HUES64 (cell line): ENCODE results near the gene GPR180.
"Not testable (repeated sequence)": the region's sequence is repeated elsewhere in the genome, so short reads cannot be mapped to it uniquely, and the experiment has no call there.

Experiments
- H3K27ac ChIP-seq: 2 replicates; pipeline ENCODE4 v1.7.0; 2013; ENCODE audit warnings: low read depth, low read length, inconsistent platforms
- H3K27me3 ChIP-seq: 2 replicates; pipeline ENCODE4 v1.6.1; 2013; ENCODE audit warnings: mild to moderate bottlenecking, low read length; ENCODE audit not compliant: insufficient read depth
- H3K36me3 ChIP-seq: 2 replicates; pipeline ENCODE4 v1.6.1; 2013; ENCODE audit warnings: mild to moderate bottlenecking, low read length; ENCODE audit not compliant: insufficient read depth
- H3K4me1 ChIP-seq: 2 replicates; pipeline ENCODE4 v1.6.1; 2013; ENCODE audit warnings: mild to moderate bottlenecking, low read length, moderate library complexity; ENCODE audit not compliant: insufficient read depth
- H3K4me3 ChIP-seq: 2 replicates; pipeline ENCODE4 v1.5.1; 2013; ENCODE audit warnings: mild to moderate bottlenecking, low read length, moderate library complexity
- H3K9ac ChIP-seq: 2 replicates; pipeline ENCODE4 v1.6.1; 2013; ENCODE audit warnings: mild to moderate bottlenecking, low read depth, low read length
- H3K9me3 ChIP-seq: 2 replicates; pipeline ENCODE4 v1.6.1; 2013; ENCODE audit warnings: low read depth, low read length; ENCODE audit not compliant: insufficient read depth
- WGBS: fragments of 150-250, 120-280 bp; methylation state at CpG from one replicate; pipeline ENCODE4 v1.1.7; 2013; ENCODE audit warnings: missing lambda C conversion rate; 5-methylcytosine and 5-hydroxymethylcytosine counted together

The GPR180 gene

GRCh38 chr13:94620286-94620896 lies 18.7 kb downstream of the GPR180 start:
- Histone ChIP-seq H3K27me3 (no peaks in the 10 kb centered on the region), H3K9ac (no peak overlapping the region), H3K36me3 (peaks cover 53% of the 10 kb centered on the region), H3K4me1 (no peaks in the 10 kb centered on the region), H3K9me3 (no peaks in the 10 kb centered on the region), H3K27ac (no peak overlapping the region), H3K4me3 (no peak overlapping the region)
- WGBS: 87% methylated on average over 2 of the region's 2 CpGs

- Histone ChIP-seq H3K36me3 (peaks cover 68% of the 10 kb centered on the region), H3K27ac (no peak overlapping the region), H3K9me3 (no peaks in the 10 kb centered on the region), H3K4me3 (no peak overlapping the region), H3K4me1 (no peaks in the 10 kb centered on the region), H3K27me3 (no peaks in the 10 kb centered on the region), H3K9ac (no peak overlapping the region)
- WGBS: no CpG with 5 or more reads among the region's 2 CpGs
Observed at GRCh38 chr13:94622344-94622743, 20.7 kb downstream of the GPR180 start.

GRCh38 chr13:94623316-94623715 lies 21.7 kb downstream of the GPR180 start:
- no peaks in the 10 kb centered on the region for H3K9me3 ChIP-seq
- peaks cover 75% of the 10 kb centered on the region for H3K36me3 ChIP-seq
- H3K4me3 ChIP-seq: no peak overlapping the region
- no peaks in the 10 kb centered on the region for H3K27me3 ChIP-seq
- WGBS: 97% methylated on average over 3 of the region's 4 CpGs
- H3K9ac ChIP-seq: no peak overlapping the region
- H3K4me1 ChIP-seq: no peaks in the 10 kb centered on the region
- H3K27ac ChIP-seq: no peak overlapping the region

- H3K36me3 ChIP-seq: peaks cover 30% of the 10 kb centered on the region
- WGBS: 90% methylated on average over 2 of the region's 2 CpGs
- no peaks in the 10 kb centered on the region for H3K27me3 ChIP-seq
- H3K9ac ChIP-seq: no peak overlapping the region
- H3K4me1 ChIP-seq: peaks cover 9% of the 10 kb centered on the region; the same call in 1 of the 2 replicates
- H3K27ac ChIP-seq: no peak overlapping the region
- H3K4me3 ChIP-seq: no peak overlapping the region
- no peaks in the 10 kb centered on the region for H3K9me3 ChIP-seq
Observed at GRCh38 chr13:94630858-94631257, 29.2 kb downstream of the GPR180 start.

GRCh38 chr13:94632226-94632980 lies 30.7 kb downstream of the GPR180 start:
- Histone ChIP-seq H3K36me3 (peaks cover 17% of the 10 kb centered on the region), H3K9ac (no peak overlapping the region), H3K4me3 (no peak overlapping the region), H3K9me3 (no peaks in the 10 kb centered on the region), H3K27ac (no peak overlapping the region), H3K27me3 (no peaks in the 10 kb centered on the region), H3K4me1 (peaks cover 9% of the 10 kb centered on the region; the same call in 1 of the 2 replicates)
- WGBS: 92% methylated on average over 3 of the region's 3 CpGs

- H3K36me3 ChIP-seq, H3K4me3 ChIP-seq, H3K27me3 ChIP-seq, H3K27ac ChIP-seq, H3K9me3 ChIP-seq, H3K4me1 ChIP-seq, H3K9ac ChIP-seq: not testable (repeated sequence)
- WGBS: 80% methylated on average over 3 of the region's 5 CpGs
Observed at GRCh38 chr13:94636096-94636495, 34.4 kb downstream of the GPR180 start.

- Histone ChIP-seq H3K27me3 (no peaks in the 10 kb centered on the region), H3K9ac (no peak overlapping the region), H3K27ac (no peak overlapping the region), H3K9me3 (no peaks in the 10 kb centered on the region), H3K4me1 (peaks cover 15% of the 10 kb centered on the region), H3K4me3 (no peak overlapping the region), H3K36me3 (no peaks in the 10 kb centered on the region)
- WGBS: no CpG with 5 or more reads among the region's 1 CpG
Observed at GRCh38 chr13:94636942-94637578, 35.4 kb downstream of the GPR180 start.

- H3K36me3 ChIP-seq, H3K27ac ChIP-seq, H3K9me3 ChIP-seq, H3K4me3 ChIP-seq, H3K27me3 ChIP-seq, H3K9ac ChIP-seq: not testable (repeated sequence)
- peaks cover 15% of the 10 kb centered on the region for H3K4me1 ChIP-seq
- WGBS: 93% methylated on average over 3 of the region's 3 CpGs
Observed at GRCh38 chr13:94637677-94638076, 36.0 kb downstream of the GPR180 start.

GRCh38 chr13:94640721-94641120 lies 39.1 kb downstream of the GPR180 start:
- Histone ChIP-seq H3K27ac (no peak overlapping the region), H3K27me3 (no peaks in the 10 kb centered on the region), H3K36me3 (no peaks in the 10 kb centered on the region), H3K9me3 (no peaks in the 10 kb centered on the region), H3K4me1 (peaks cover 6% of the 10 kb centered on the region; the same call in 1 of the 2 replicates), H3K4me3 (no peak overlapping the region), H3K9ac (no peak overlapping the region)
- WGBS: 80% methylated on average over 2 of the region's 2 CpGs

- Histone ChIP-seq H3K4me3 (no peak overlapping the region), H3K36me3 (no peaks in the 10 kb centered on the region), H3K27ac (no peak overlapping the region), H3K9me3 (no peaks in the 10 kb centered on the region), H3K9ac (no peak overlapping the region; the same call in 1 of the 2 replicates), H3K27me3 (no peaks in the 10 kb centered on the region), H3K4me1 (peaks cover 6% of the 10 kb centered on the region; the same call in 1 of the 2 replicates)
- WGBS: 57% methylated on average over 3 of the region's 3 CpGs
Observed at GRCh38 chr13:94641409-94641941, 39.8 kb downstream of the GPR180 start.

- Histone ChIP-seq H3K4me3 (no peak overlapping the region), H3K9ac (no peak overlapping the region), H3K27me3 (no peaks in the 10 kb centered on the region), H3K36me3 (no peaks in the 10 kb centered on the region), H3K4me1 (no peaks in the 10 kb centered on the region), H3K9me3 (no peaks in the 10 kb centered on the region), H3K27ac (no peak overlapping the region)
- 94% methylated on average over 4 of the region's 4 CpGs for WGBS
Observed at GRCh38 chr13:94646904-94647303, 45.2 kb downstream of the GPR180 start.
